Measurements from ENCODE around the gene IVNS1ABP.

GRCh38 chr1:185258676-185259075 is 58.4 kb downstream of the IVNS1ABP start:
- TF ChIP-seq POLR2A (IDR thresholded peaks at IDR 0.05): no peak
- no peak for TF ChIP-seq CTCF (IDR thresholded peaks at IDR 0.05)

Measured in tibial nerve (tissue), 3 donors.